Cardiac fibroblast (primary cell): ENCODE data around the gene TMEM233.

ENCODE experiments used
- DNase-seq, 2 donors: peaks; one replicate each; pipeline versions ENCODE4 v3.0.0 to v3.0.0-alpha.2; 2010; ENCODE audit warnings: low read depth in 2 of 2
- H3K4me3 ChIP-seq, 2 donors: replicated peaks in 1 of 2; 1 replicate in 1 of 2; 2 replicates in 1 of 2; pipeline ENCODE4 v1.5.1; 2011; ENCODE audit warnings: low read depth in 2 of 2, low read length in 2 of 2, mild to moderate bottlenecking in 2 of 2, moderate library complexity in 1 of 2
- CTCF ChIP-seq: IDR thresholded peaks from one replicate; pipeline ENCODE4 v1.5.1; 2011; ENCODE audit warnings: low read depth, mild to moderate bottlenecking, low read length, inconsistent platforms

The TMEM233 gene

GRCh38 chr12:119687879-119688278 is 94.3 kb downstream of the TMEM233 start:
- no peak for TF ChIP-seq CTCF
- DNase-seq = no peak
- H3K4me3 ChIP-seq = no peak overlapping the region

- TF ChIP-seq CTCF = no peak
- DNase-seq = no peak
- no peak overlapping the region for H3K4me3 ChIP-seq
Measured at GRCh38 chr12:119689935-119690500, 96.4 kb downstream of the TMEM233 start.

GRCh38 chr12:119691202-119691810 is 97.7 kb downstream of the TMEM233 start:
- no peak overlapping the region for H3K4me3 ChIP-seq
- TF ChIP-seq CTCF = no peak
- no peak for DNase-seq

- no peak overlapping the region for H3K4me3 ChIP-seq
- no peak for TF ChIP-seq CTCF
Measured at GRCh38 chr12:119692410-119692809, 98.8 kb downstream of the TMEM233 start.

More at GRCh38 chr12:119692410-119692809, 98.8 kb downstream of the TMEM233 start:
- peak; percentile 65 to 76 for DNase-seq
